ENCODE measurements around the gene KRT76. TPM values are rescaled to one million over a fixed set of nuclear protein-coding genes. Genes with fewer than 3 reads are reported as not detected.

Gene KRT76
- total RNA-seq, 1 experiment from 2014 or later: not detected

DNA sequence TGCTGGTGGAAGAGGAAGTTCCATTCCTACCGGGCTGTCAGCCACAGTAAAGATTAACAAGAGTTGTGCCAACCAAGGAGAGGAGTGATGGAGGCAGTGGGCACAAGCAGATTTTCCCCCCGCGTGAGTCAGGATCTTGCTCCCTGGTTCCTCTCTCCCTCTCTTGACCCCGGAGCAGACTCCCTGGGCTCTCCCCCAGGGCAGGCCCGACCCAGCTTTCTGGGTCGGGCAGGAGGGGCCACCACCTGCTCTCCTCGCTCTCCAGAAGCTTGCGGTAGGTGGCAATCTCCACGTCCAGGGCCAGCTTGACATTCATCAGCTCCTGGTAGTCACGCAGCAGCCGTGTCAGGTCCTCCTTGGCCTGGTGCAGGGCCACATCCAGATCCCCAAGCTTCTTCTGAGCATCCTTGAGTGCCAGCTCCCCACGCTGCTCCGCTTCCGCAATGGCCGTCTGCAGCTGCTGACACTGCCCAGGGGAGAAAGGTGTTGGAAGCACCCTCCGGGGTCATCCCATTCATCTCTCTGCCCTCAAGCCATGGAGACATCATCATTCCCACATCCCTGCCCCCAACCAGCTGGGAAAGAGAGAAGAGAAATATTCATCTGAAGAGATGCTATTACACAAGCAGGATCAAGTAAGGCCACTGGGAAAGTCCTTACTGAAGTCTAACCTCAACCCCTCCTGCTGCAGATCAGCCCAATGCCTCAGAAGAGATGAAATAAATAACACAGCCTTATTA is 45.8 kb upstream of the KRT76 start:
- no peak overlapping the region for H2BK5ac ChIP-seq (ENCODE audit: insufficient read length, low read length)
- H3K56ac ChIP-seq (ENCODE audit: insufficient read length, low read depth, low read length): no peak overlapping the region
- no peak overlapping the region for H2AK5ac ChIP-seq (ENCODE audit: insufficient read length, low read length)
- H3K9ac ChIP-seq (ENCODE audit: extremely low read depth, insufficient read length, low read length): no peak overlapping the region
- H3K4ac ChIP-seq (ENCODE audit: low read depth, low read length): no peak overlapping the region
- H3K4me1 ChIP-seq (ENCODE audit: insufficient read depth, low read length): peaks cover 5% of the 10 kb centered on the region; the same call in 1 of the 2 replicates
- no peaks in the 10 kb centered on the region for H3K9me3 ChIP-seq (ENCODE audit: control insufficient read depth, low read depth, low read length)
- H2BK12ac ChIP-seq (ENCODE audit: insufficient read length, low read depth, low read length): no peak overlapping the region
- H2BK120ac ChIP-seq (ENCODE audit: low read depth, low read length, poor library complexity, severe bottlenecking): no peak overlapping the region
- no peak overlapping the region for H3T11ph ChIP-seq (ENCODE audit: low read length)
- H3K4me1 Mint-ChIP-seq: peaks cover 10 to 13% of the 10 kb centered on the region in 2 experiments
- H3K4me3 Mint-ChIP-seq: no peak overlapping the region; a peak in 1 of 5 replicates
- no peak overlapping the region for H2AFZ ChIP-seq (ENCODE audit: low read length)
- H4K5ac ChIP-seq (ENCODE audit: insufficient read length, low read depth, low read length): no peak overlapping the region
- no peaks in the 10 kb centered on the region for H3K79me1 ChIP-seq (ENCODE audit: insufficient read depth, low read depth, low read length, poor library complexity, severe bottlenecking)
- no peak overlapping the region for H3K23ac ChIP-seq (ENCODE audit: insufficient read length, low read depth, low read length)
- no peak for DNase-seq
- H2BK15ac ChIP-seq (ENCODE audit: low read depth, low read length): no peak overlapping the region
- H3K27me3 Mint-ChIP-seq (ENCODE audit: low read depth): no peaks in the 10 kb centered on the region; the same call in 1 of the 2 replicates
- no peak overlapping the region for H2BK20ac ChIP-seq (ENCODE audit: low read depth, low read length, poor library complexity, severe bottlenecking)
- H3K23me2 ChIP-seq (ENCODE audit: insufficient read length, low read depth, low read length, poor library complexity, severe bottlenecking): no peaks in the 10 kb centered on the region
- TF ChIP-seq, protein P1, sequence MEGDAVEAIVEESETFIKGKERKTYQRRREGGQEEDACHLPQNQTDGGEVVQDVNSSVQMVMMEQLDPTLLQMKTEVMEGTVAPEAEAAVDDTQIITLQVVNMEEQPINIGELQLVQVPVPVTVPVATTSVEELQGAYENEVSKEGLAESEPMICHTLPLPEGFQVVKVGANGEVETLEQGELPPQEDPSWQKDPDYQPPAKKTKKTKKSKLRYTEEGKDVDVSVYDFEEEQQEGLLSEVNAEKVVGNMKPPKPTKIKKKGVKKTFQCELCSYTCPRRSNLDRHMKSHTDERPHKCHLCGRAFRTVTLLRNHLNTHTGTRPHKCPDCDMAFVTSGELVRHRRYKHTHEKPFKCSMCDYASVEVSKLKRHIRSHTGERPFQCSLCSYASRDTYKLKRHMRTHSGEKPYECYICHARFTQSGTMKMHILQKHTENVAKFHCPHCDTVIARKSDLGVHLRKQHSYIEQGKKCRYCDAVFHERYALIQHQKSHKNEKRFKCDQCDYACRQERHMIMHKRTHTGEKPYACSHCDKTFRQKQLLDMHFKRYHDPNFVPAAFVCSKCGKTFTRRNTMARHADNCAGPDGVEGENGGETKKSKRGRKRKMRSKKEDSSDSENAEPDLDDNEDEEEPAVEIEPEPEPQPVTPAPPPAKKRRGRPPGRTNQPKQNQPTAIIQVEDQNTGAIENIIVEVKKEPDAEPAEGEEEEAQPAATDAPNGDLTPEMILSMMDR (conservative IDR thresholded peaks at IDR 0.05): no peak
- H3K18ac ChIP-seq (ENCODE audit: insufficient read length, low read depth, low read length): no peak overlapping the region
- H4K91ac ChIP-seq (ENCODE audit: insufficient read length, low read depth, low read length): no peak overlapping the region
- WGBS (ENCODE audit: extremely low coverage, insufficient read length, low lambda C conversion rate): no CpG with 5 or more reads among the region's 16 CpGs
- no peak overlapping the region; a peak in 1 of 7 replicates for H3K27ac Mint-ChIP-seq
- no peaks in the 10 kb centered on the region for H3K27me3 ChIP-seq (ENCODE audit: insufficient read depth, low read length)
- H4K20me1 ChIP-seq (ENCODE audit: control insufficient read depth, insufficient read depth, insufficient read length): no peaks in the 10 kb centered on the region
- H3K9me3 Mint-ChIP-seq: no peaks in the 10 kb centered on the region
- H3K14ac ChIP-seq (ENCODE audit: insufficient read depth, low read length): no peak overlapping the region
- no peak overlapping the region for H3K27ac ChIP-seq (ENCODE audit: insufficient read length, low read depth, low read length)
- no peak overlapping the region for H3K4me2 ChIP-seq (ENCODE audit: insufficient read depth, insufficient read length, low read length)
- no peak overlapping the region for H4K8ac ChIP-seq (replicated peaks; ENCODE audit: insufficient read length, low read depth, low read length)
- no peaks in the 10 kb centered on the region; a peak in 1 of 7 replicates for H3K36me3 Mint-ChIP-seq (ENCODE audit: insufficient read depth in 1 of 3, low read depth in 3 of 3)
- H3K79me2 ChIP-seq (ENCODE audit: insufficient read depth, low read length): no peaks in the 10 kb centered on the region

Data from H9 (cell line).